Activated gamma-delta T cell treated with Interleukin-2 at 50 U/mL for 16 hours (primary cell): ENCODE results near the gene MAOA.
"Not testable (repeated sequence)": the region's sequence is repeated elsewhere in the genome, so short reads cannot be mapped to it uniquely, and the experiment has no call there.

Source experiments
- DNase-seq: peaks from one replicate; pipeline ENCODE4 v3.0.0-alpha.2; 2020

The MAOA gene

GRCh38 chrX:43664258-43664657 lies 8.2 kb downstream of the MAOA start:
- DNase-seq = no peak

- DNase-seq = no peak
These were observed 8.6 kb downstream of the MAOA start for GRCh38 chrX:43664708-43665107.

DNA sequence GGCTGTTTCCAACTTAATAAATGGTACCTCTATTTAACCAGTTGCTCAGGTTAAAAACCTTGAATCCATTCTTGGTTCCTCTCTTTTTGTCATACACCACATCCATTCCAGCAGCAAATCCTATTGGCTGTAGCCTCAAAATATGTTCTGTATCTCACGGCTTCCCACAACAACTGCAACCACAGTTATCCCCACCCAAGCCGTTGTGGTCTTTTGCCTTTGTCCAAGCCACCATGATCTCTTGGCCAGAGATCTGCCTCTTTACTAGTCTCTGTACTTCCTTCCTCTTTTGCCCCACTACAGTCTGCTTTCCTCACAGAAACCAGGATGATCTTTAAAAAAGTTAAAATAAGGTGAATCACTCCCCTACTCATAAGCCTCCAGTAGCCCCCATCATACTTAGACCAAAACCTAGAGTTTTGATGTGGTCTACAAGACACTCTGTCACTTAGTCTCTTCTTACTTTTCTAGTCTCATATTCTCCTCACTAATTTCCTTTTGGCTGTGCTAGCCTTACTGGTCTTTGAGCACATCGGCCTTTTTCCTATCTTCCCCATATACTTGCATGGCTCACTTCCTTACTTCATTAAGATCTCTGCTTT lies 10.3 kb downstream of the MAOA start:
- no peak for DNase-seq

DNA sequence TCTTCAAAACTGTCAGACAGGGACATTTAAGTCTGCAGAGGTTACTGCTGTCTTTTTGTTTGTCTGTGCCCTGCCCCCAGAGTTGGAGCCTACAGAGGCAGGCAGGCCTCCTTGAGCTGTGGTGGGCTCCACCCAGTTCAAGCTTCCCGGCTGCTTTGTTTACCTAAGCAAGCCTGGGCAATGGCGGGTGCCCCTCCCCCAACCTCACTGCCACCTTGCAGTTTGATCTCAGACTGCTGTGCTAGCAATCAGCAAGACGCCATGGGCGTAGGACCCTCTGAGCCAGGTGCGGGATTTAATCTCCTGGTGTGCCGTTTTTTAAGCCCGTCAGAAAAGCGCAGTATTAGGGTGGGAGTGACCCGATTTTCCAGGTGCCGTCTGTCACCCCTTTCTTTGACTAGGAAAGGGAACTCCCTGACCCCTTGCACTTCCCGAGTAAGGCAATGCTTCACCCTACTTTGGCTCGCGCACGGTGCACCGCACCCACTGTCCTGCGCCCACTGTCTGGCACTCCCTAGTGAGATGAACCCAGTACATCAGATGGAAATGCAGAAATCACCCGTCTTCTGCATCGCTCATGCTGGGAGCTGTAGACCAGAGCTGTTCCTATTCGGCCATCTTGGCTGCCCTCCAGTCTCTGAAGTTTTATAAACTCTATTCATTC lies 20.0 kb downstream of the MAOA start:
- not testable (repeated sequence) for DNase-seq

GRCh38 chrX:43676971-43677572 lies 21.0 kb downstream of the MAOA start:
- DNase-seq = no peak

DNA sequence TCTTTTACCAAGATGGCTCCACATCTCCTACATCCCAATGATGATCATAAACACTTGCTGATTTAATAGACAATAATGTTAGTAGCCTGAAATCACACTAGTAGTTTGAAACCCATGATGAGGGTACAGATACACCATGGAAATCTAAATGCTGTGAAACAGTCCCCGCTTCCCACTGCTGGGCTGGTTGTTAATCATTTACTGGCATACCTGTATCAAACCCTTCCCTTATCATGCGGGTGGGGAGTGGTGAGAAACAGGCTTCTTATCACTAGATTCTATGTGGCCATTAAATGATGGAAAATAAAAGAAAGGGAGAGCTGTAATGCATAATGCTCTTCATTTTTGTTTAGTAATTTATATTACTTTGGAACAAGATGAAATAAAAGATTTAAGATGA lies 21.9 kb downstream of the MAOA start:
- DNase-seq = no peak

GRCh38 chrX:43679058-43679457 lies 23.0 kb downstream of the MAOA start:
- no peak for DNase-seq

- DNase-seq = no peak
These were observed 23.7 kb downstream of the MAOA start for GRCh38 chrX:43679778-43680177.

GRCh38 chrX:43682726-43683125 lies 26.6 kb downstream of the MAOA start:
- DNase-seq = no peak

DNA sequence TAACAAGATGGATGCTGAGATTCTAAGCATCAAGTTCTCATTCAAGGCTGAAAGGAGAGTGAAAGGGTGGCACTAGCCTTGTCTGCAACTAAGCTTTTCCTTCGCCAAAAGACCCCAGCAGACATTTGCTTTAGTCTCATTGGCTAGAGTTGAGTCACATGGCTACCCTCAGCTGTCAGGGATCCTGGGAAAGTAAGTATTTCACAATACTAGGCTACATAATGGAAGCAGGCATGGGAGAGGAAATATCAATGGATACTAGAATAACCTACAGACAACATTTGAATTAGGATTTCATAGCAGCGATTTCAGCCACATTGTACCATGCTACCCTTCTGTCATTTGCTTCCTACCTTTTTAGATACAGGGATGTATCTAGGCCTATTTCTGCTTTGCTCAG lies 29.1 kb downstream of the MAOA start:
- no peak for DNase-seq

DNA sequence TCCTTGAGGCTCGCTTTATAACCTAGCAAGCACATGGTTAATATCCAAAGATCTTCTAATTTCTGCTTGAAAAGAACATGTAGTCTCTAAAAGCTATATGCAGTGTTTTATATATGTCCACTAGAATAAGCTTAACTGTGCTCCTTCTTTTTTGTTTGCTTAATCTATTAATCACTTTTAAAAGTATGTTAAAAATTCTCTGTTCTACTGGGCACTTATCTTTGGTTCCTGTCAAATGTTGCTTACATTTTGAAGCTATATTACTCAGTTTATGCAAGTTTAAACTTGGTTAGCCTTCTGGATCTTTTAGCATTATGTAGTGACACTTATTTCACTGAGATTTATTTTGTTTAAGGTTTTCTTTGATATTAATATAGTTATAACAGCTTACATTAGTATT lies 32.5 kb downstream of the MAOA start:
- DNase-seq = no peak

DNA sequence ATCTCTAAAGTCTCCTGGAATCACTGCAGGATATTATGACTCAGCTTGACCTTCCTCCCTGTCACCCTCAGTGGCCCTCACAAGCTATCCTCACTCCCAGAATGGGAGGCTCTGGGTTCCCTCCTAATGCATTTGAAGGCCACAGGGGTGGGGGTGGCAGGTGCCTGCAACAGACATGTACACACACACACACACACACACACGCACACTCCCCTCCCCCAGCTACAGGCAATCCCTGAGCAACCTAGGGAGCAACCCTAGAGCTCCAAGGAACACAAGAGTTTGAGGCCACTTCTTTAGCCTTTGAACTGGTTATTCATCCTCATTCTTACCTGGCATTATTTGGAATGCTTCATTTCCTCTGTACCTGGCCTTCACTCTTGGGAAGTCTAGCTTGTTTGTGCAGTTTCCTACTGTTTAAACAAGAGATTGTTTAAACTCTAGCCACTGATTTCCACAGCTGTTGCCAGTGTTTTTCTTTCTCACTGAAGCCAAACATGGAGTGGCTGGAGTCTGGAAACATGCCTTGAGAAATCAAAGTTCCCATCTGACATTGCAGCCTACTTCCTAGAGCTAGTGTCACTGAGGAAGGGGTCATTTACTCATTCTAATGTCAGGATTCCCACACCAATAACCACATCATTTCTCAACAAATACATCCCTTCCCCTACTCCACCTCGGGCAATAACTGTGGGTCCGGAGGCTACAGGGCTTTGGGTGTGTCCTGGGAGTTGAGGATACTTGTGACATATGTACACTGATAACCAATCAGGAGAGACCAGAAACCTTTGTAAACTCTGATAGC lies 37.7 kb downstream of the MAOA start:
- no peak for DNase-seq

- no peak for DNase-seq
These were observed 43.4 kb downstream of the MAOA start for GRCh38 chrX:43699475-43699874.

DNA sequence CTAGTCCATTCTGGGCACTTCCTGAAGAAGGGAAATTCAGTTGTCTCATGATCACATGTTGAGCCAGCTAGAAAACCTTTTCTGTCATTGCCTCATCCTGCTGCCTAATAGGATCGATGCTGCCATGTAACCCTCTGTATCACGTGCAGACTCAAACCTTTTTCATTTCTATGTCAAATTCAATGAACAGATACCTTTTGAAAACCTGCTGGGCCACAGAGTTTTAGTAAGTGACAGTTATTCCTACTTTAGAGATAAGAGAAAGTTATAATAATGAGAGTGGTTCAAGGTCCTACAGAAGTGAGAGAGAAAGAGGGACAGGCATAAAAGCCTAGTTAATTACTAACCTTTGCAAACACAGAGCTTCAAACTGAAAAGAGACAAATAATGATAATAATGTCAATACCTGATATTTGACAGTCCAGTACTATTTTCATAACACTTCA lies 46.0 kb downstream of the MAOA start:
- DNase-seq = no peak

GRCh38 chrX:43702660-43703059 lies 46.6 kb downstream of the MAOA start:
- DNase-seq = no peak

- DNase-seq = no peak
These were observed 47.2 kb downstream of the MAOA start for GRCh38 chrX:43703211-43703791.

- DNase-seq = no peak
These were observed 50.8 kb downstream of the MAOA start for GRCh38 chrX:43706786-43707370.

DNA sequence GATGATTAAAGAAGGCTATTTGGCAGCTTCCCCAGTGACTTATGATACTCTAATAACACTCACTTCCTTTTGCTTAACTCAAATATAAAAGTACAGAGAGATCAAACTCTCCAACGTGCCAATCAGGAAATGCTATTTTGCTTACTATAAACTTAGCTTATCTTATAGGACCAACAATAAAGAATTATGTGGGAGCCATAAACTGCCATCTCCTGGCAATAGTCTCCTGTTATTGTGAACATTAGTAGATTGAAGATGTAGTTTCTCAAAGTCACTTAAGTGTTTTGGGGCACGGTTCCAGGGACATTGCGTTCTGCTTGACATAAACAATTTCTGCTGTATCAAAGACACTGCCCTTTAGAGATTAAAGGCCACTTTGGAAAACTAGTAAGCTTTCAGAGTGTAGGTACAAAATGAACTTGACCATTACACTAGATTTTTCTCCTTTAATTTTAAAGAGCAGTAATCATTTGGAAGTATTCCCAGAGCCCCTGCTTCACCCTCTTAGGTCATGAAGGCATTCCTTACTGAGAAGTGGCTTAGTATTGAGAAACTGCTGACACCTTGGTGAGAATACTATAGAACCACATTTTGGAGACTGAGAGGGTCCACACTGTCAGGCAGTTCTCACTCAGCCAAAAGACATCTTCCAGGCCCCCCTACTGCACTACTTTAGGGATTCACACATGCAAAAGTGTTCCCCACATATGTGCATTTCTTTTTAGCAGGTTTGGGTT lies 51.9 kb downstream of the MAOA start:
- no peak for DNase-seq

DNA sequence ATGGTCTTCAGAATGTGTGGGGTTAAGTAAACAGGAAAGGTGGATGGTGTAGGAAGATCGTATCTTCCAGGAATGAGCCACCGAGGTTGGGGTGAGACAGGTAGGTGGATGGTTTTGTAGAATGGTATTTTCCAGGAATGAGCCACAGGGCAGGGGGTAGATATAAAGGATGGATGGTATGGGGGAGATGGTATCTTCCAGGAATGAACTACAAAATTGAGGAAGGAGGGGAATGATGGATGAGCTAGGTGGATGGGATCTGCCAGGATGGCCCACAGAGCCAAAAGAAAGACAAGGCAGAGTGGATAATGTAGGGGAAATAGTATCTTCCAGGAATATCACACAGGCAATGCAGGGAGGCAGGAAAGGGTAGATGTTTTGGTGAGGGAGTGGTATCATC lies 60.0 kb downstream of the MAOA start:
- no peak for DNase-seq

DNA sequence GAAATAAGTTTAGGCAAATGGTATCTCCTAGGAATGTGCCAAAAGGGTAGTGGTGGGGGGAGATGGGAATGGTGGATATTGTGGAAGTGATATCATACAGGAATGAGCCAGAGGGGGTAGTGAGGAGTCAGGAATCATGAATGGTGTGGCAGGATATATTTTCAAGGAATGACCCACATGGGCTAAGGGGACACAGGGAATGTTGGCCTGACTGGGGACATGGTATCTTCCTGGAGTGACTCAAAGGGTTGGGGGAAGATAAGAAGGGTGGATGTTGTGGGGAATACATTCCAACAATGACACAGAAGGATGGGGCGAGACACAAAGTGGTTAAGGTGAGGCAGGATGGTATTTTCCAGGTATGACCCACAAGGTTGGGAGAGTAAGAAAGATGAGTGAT lies 60.6 kb downstream of the MAOA start:
- no peak for DNase-seq

DNA sequence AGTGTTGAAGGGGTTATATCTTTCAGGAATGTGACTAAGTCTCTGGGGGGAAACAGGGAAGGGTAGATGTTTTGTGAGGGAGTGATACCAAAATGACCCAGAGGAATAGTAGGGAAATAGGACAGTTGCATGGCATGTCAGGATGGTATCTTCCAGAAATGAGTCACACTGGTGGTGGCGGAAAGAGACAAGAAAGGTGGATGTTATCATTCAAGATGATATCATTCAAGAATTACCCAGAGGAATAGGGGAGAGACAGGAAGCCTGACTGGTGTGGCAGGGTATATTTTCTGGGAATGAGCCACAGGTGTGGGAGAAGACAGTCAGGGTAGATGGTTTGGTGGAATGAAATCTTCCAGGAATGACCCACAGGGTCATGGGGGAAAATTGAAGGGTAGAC lies 61.1 kb downstream of the MAOA start:
- DNase-seq = no peak

- no peak for DNase-seq
These were observed 62.0 kb downstream of the MAOA start for GRCh38 chrX:43718081-43718480.
